Liver (tissue), 3 donors: Measurements from ENCODE around the gene IZUMO3.

Source experiments
- EGR1 ChIP-seq, 2 donors: IDR thresholded peaks; 2 replicates each; pipeline ENCODE4 v1.6.1; 2016 to 2018; ENCODE audit warnings: antibody characterized with exemption in 2 of 2, low read depth in 2 of 2
- FOXA1 ChIP-seq: IDR thresholded peaks from 2 replicates; pipeline ENCODE4 v1.6.1; 2016; ENCODE audit warnings: antibody characterized with exemption
- GABPA ChIP-seq, 2 donors: IDR thresholded peaks in 1 of 2; conservative IDR thresholded peaks in 1 of 2; 2 replicates each; pipeline ENCODE4 v1.6.1; 2016; ENCODE audit warnings: antibody characterized with exemption in 2 of 2, mild to moderate bottlenecking in 1 of 2, moderate library complexity in 1 of 2
- HNF4A ChIP-seq, 2 donors: conservative IDR thresholded peaks; 2 replicates each; pipeline ENCODE4 v1.6.1; 2016; ENCODE audit warnings: antibody characterized with exemption in 2 of 2, mild to moderate bottlenecking in 2 of 2
- JUND ChIP-seq, 2 donors: IDR thresholded peaks; 2 replicates each; pipeline ENCODE4 v1.6.1; 2016; ENCODE audit warnings: antibody characterized with exemption in 2 of 2
- RAD21 ChIP-seq, 2 donors: IDR thresholded peaks; 2 replicates each; pipeline ENCODE4 v1.6.1; 2016; ENCODE audit warnings: antibody characterized with exemption in 2 of 2, mild to moderate bottlenecking in 2 of 2
- RXRA ChIP-seq, 2 donors: IDR thresholded peaks; 2 replicates each; pipeline ENCODE4 v1.6.1; 2017 to 2018; ENCODE audit warnings: antibody characterized with exemption in 2 of 2, mild to moderate bottlenecking in 1 of 2
- SP1 ChIP-seq: IDR thresholded peaks from 2 replicates; pipeline ENCODE4 v1.6.1; 2018; ENCODE audit warnings: antibody characterized with exemption, mild to moderate bottlenecking
- TAF1 ChIP-seq: conservative IDR thresholded peaks from 2 replicates; pipeline ENCODE4 v1.6.1; 2016; ENCODE audit warnings: antibody characterized with exemption, mild to moderate bottlenecking
- YY1 ChIP-seq: IDR thresholded peaks from 2 replicates; pipeline ENCODE4 v1.6.1; 2016; ENCODE audit warnings: antibody characterized with exemption, mild to moderate bottlenecking
- ZBTB33 ChIP-seq: IDR thresholded peaks from 2 replicates; pipeline ENCODE4 v1.6.1; 2016; ENCODE audit warnings: antibody characterized with exemption
- TF ChIP-seq, protein P1 (sequence below): fragments of 150-350 bp; IDR thresholded peaks from 2 replicates; pipeline ENCODE4 v1.5.1; 2017; ENCODE audit warnings: improper control_type of control experiment, low read depth, low read length; ENCODE audit not compliant: missing input control
- TF ChIP-seq, protein P2 (sequence below): IDR thresholded peaks from 2 replicates; pipeline ENCODE4 v1.6.1; 2016; ENCODE audit warnings: antibody characterized with exemption
- TF ChIP-seq, protein P3 (sequence below): IDR thresholded peaks from 2 replicates; pipeline ENCODE4 v1.6.1; 2016; ENCODE audit warnings: antibody characterized with exemption, mild to moderate bottlenecking
- donor health status: healthy.
- donor health status: healthy.

GRCh38 chr9:24518545-24518944 lies 27.2 kb downstream of the IZUMO3 start:
- TF ChIP-seq, protein P1, sequence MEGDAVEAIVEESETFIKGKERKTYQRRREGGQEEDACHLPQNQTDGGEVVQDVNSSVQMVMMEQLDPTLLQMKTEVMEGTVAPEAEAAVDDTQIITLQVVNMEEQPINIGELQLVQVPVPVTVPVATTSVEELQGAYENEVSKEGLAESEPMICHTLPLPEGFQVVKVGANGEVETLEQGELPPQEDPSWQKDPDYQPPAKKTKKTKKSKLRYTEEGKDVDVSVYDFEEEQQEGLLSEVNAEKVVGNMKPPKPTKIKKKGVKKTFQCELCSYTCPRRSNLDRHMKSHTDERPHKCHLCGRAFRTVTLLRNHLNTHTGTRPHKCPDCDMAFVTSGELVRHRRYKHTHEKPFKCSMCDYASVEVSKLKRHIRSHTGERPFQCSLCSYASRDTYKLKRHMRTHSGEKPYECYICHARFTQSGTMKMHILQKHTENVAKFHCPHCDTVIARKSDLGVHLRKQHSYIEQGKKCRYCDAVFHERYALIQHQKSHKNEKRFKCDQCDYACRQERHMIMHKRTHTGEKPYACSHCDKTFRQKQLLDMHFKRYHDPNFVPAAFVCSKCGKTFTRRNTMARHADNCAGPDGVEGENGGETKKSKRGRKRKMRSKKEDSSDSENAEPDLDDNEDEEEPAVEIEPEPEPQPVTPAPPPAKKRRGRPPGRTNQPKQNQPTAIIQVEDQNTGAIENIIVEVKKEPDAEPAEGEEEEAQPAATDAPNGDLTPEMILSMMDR = no peak
- no peak for TF ChIP-seq GABPA (IDR thresholded peaks at IDR 0.05 in 1 of 2, conservative IDR thresholded peaks at IDR 0.05 in 1 of 2)
- no peak for TF ChIP-seq TAF1
- TF ChIP-seq, protein P2, sequence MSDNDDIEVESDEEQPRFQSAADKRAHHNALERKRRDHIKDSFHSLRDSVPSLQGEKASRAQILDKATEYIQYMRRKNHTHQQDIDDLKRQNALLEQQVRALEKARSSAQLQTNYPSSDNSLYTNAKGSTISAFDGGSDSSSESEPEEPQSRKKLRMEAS = no peak
- TF ChIP-seq JUND (IDR thresholded peaks at IDR 0.05) = no peak
- no peak for TF ChIP-seq YY1
- TF ChIP-seq ZBTB33 = no peak
- TF ChIP-seq, protein P3, sequence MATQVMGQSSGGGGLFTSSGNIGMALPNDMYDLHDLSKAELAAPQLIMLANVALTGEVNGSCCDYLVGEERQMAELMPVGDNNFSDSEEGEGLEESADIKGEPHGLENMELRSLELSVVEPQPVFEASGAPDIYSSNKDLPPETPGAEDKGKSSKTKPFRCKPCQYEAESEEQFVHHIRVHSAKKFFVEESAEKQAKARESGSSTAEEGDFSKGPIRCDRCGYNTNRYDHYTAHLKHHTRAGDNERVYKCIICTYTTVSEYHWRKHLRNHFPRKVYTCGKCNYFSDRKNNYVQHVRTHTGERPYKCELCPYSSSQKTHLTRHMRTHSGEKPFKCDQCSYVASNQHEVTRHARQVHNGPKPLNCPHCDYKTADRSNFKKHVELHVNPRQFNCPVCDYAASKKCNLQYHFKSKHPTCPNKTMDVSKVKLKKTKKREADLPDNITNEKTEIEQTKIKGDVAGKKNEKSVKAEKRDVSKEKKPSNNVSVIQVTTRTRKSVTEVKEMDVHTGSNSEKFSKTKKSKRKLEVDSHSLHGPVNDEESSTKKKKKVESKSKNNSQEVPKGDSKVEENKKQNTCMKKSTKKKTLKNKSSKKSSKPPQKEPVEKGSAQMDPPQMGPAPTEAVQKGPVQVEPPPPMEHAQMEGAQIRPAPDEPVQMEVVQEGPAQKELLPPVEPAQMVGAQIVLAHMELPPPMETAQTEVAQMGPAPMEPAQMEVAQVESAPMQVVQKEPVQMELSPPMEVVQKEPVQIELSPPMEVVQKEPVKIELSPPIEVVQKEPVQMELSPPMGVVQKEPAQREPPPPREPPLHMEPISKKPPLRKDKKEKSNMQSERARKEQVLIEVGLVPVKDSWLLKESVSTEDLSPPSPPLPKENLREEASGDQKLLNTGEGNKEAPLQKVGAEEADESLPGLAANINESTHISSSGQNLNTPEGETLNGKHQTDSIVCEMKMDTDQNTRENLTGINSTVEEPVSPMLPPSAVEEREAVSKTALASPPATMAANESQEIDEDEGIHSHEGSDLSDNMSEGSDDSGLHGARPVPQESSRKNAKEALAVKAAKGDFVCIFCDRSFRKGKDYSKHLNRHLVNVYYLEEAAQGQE = no peak
- TF ChIP-seq SP1 = no peak
- TF ChIP-seq FOXA1 = no peak
- TF ChIP-seq RAD21 (IDR thresholded peaks at IDR 0.05) = no peak
- TF ChIP-seq EGR1 (IDR thresholded peaks at IDR 0.05; ENCODE audit: low read depth in 2 of 2) = no peak
- no peak for TF ChIP-seq RXRA (IDR thresholded peaks at IDR 0.05)
- no peak for TF ChIP-seq HNF4A (conservative IDR thresholded peaks at IDR 0.05)
